A549 (cell line): Measurements from ENCODE around the gene ACTG1. TPM values are rescaled to one million over a fixed set of nuclear protein-coding genes. Genes with fewer than 3 reads are reported as not detected.
A peak's percentile ranks its signal among the peaks of the same experiment; 100 is the strongest.

Experiments used
- ATAC-seq, 2 experiments: fragments of 200-7000 bp in 1 of 2; fragments of >200 bp in 1 of 2; cut with Nextera tagmentation in 1 of 2; cut with Tn5 transposase in 1 of 2; 3 replicates each; pipeline versions ENCODE4 v1.8.0 to v1.9.1; 2018 to 2020; ENCODE audit warnings: mild to moderate bottlenecking in 1 of 2, moderate library complexity in 1 of 2
- CTCF ChIA-PET: fragments of 300-600 bp; sonication (Branson Sonifier 250); formaldehyde crosslinking; extraction: SDS; loops from one replicate; lab custom pipeline; 2021; ENCODE audit warnings: antibody characterized with exemption, inconsistent platforms; lab: Yijun Ruan, JAX
- POLR2A ChIA-PET: fragments of 350-600 bp; formaldehyde crosslinking; extraction: SDS; loops from one replicate; lab custom pipeline; 2021; ENCODE audit warnings: antibody characterized with exemption, inconsistent platforms; lab: Yijun Ruan, JAX
- DNase-seq, 2 experiments: peaks; one replicate each; pipeline versions ENCODE4 v3.0.0 to v3.0.0-alpha.2; 2011 to 2016; ENCODE audit warnings: low read depth in 1 of 2, low spot score in 1 of 2
- FAIRE-seq: peaks from 2 replicates; lab custom pipeline; 2011; peaks lifted over from hg19 to GRCh38; lab: Jason Lieb, UNC
- H3K27ac ChIP-seq, 2 experiments: fragments of >200 bp; sonication (Bioruptor Twin); formaldehyde crosslinking; 3 replicates each; pipeline ENCODE4 v1.5.1; 2016 to 2017
- H3K4me1 ChIP-seq: fragments of >200 bp; sonication (Bioruptor Twin); formaldehyde crosslinking; 3 replicates; pipeline ENCODE4 v1.6.1; 2016
- H3K4me2 ChIP-seq: fragments of >200 bp; sonication (Bioruptor Twin); formaldehyde crosslinking; 3 replicates; pipeline ENCODE4 v1.6.1; 2016
- H3K4me3 ChIP-seq: fragments of >200 bp; sonication (Bioruptor Twin); formaldehyde crosslinking; 3 replicates; pipeline ENCODE4 v1.5.1; 2016
- H3K9me3 ChIP-seq: fragments of >200 bp; sonication (Bioruptor Twin); formaldehyde crosslinking; 3 replicates; pipeline ENCODE4 v1.6.1; 2016
- BHLHE40 ChIP-seq: IDR thresholded peaks from 2 replicates; pipeline ENCODE4 v1.6.1; 2012; ENCODE audit warnings: low read depth, low read length, inconsistent platforms
- CBX8 ChIP-seq: fragments of 200-600 bp; sonication (generic); IDR thresholded peaks from 2 replicates; pipeline ENCODE4 v1.6.1; 2016
- CHD2 ChIP-seq: fragments of 150-350 bp; IDR thresholded peaks from 2 replicates; pipeline ENCODE4 v1.6.1; 2014; ENCODE audit warnings: low read length; ENCODE audit not compliant: partially characterized antibody
- CHD4 ChIP-seq: fragments of 200-600 bp; sonication (generic); IDR thresholded peaks from 2 replicates; pipeline ENCODE4 v1.6.1; 2016; ENCODE audit warnings: antibody characterized with exemption, mild to moderate bottlenecking, borderline replicate concordance
- FOSB ChIP-seq: fragments of 250-450 bp; sonication (Bioruptor Pico); IDR thresholded peaks from 2 replicates; pipeline ENCODE4 v1.5.0; 2020; ENCODE audit warnings: mild to moderate bottlenecking, moderate library complexity
- FOXS1 ChIP-seq: fragments of 250-450 bp; sonication (Bioruptor Pico); IDR thresholded peaks from 2 replicates; pipeline ENCODE4 v1.5.0; 2020; ENCODE audit warnings: mild to moderate bottlenecking, moderate library complexity
- GATA3 ChIP-seq: IDR thresholded peaks from 2 replicates; pipeline ENCODE4 v1.6.1; 2012; ENCODE audit warnings: borderline replicate concordance
- HOXB13 ChIP-seq: fragments of 250-450 bp; sonication (Bioruptor Pico); IDR thresholded peaks from 2 replicates; pipeline ENCODE4 v1.5.0; 2020; ENCODE audit warnings: low read depth, mild to moderate bottlenecking, moderate library complexity
- KDM1A ChIP-seq: fragments of 200-600 bp; sonication (generic); IDR thresholded peaks from 2 replicates; pipeline ENCODE4 v1.6.1; 2016; ENCODE audit warnings: low read depth, mild to moderate bottlenecking
- MYC ChIP-seq: IDR thresholded peaks from 2 replicates; pipeline ENCODE4 v1.6.1; 2012; ENCODE audit warnings: mild to moderate bottlenecking, inconsistent platforms, low read length, improper control_type of control experiment, borderline replicate concordance
- NFE2L2 ChIP-seq: fragments of 150-350 bp; conservative IDR thresholded peaks from 2 replicates; pipeline ENCODE4 v1.6.1; 2014; ENCODE audit warnings: low read length
- NPAS2 ChIP-seq: fragments of 250-450 bp; sonication (Bioruptor Pico); IDR thresholded peaks from 2 replicates; pipeline ENCODE4 v1.8.0; 2022; ENCODE audit warnings: mild to moderate bottlenecking, moderate library complexity, borderline replicate concordance
- POLR2A ChIP-seq: IDR thresholded peaks from 2 replicates; pipeline ENCODE4 v1.6.1; 2012; ENCODE audit warnings: mild to moderate bottlenecking, low read length
- RAD21 ChIP-seq, 2 experiments: fragments of >200 bp in 1 of 2; sonication (Bioruptor Twin) in 1 of 2; formaldehyde crosslinking in 1 of 2; IDR thresholded peaks in 1 of 2; conservative IDR thresholded peaks in 1 of 2; 2 replicates in 1 of 2; 3 replicates in 1 of 2; pipeline ENCODE4 v1.6.1; 2012 to 2018; ENCODE audit warnings: inconsistent platforms in 1 of 2
- RNF2 ChIP-seq: fragments of 200-600 bp; sonication (generic); IDR thresholded peaks from 2 replicates; pipeline ENCODE4 v1.6.1; 2016; ENCODE audit warnings: low read depth, mild to moderate bottlenecking, antibody characterized with exemption, moderate library complexity, borderline replicate concordance
- SMC3 ChIP-seq: fragments of >200 bp; sonication (Bioruptor Twin); formaldehyde crosslinking; IDR thresholded peaks from 3 replicates; pipeline ENCODE4 v1.6.1; 2018; ENCODE audit warnings: inconsistent platforms
- TP53 ChIP-seq: fragments of 250-450 bp; sonication (Bioruptor Pico); IDR thresholded peaks from 2 replicates; pipeline ENCODE4 v1.5.0; 2021; ENCODE audit warnings: mild to moderate bottlenecking, moderate library complexity
- ZNF302 ChIP-seq: fragments of 250-450 bp; sonication (Bioruptor Pico); IDR thresholded peaks from 2 replicates; pipeline ENCODE4 v1.9.0; 2021; ENCODE audit warnings: inconsistent platforms, mild to moderate bottlenecking, moderate library complexity
- ZSCAN20 ChIP-seq: fragments of 250-450 bp; sonication (Bioruptor Pico); IDR thresholded peaks from 2 replicates; pipeline ENCODE4 v1.8.0; 2022; ENCODE audit warnings: mild to moderate bottlenecking, moderate library complexity
- WGBS: methylation state at CpG from one replicate; pipeline ENCODE4 v1.1.6; 2017; ENCODE audit errors: missing lambda C conversion rate; 5-methylcytosine and 5-hydroxymethylcytosine counted together
- polyA plus RNA-seq, 4 experiments: library from polyadenylated mRNA; depleted of rRNA in 3 of 4; stranded (reverse); fragments of >200 nt; fragmentation: RNase III in 1 of 4; extraction: RNeasy Plus Mini Kit Qiagen cat#74134 plus additional on column Dnase treatment in 1 of 4; gene quantifications; 2 replicates in 3 of 4; 3 replicates in 1 of 4; pipeline ENCODE4 v1.2.3, GENCODE V29; 2011 to 2017
- TF ChIP-seq, protein P1 (sequence below): IDR thresholded peaks from 2 replicates; pipeline ENCODE4 v1.6.1; 2012
- TF ChIP-seq, protein P2 (sequence below): fragments of 450-650 bp; IDR thresholded peaks from 2 replicates; pipeline ENCODE4 v1.6.1; 2014; ENCODE audit warnings: antibody characterized with exemption

ACTG1 gene
- polyA plus RNA-seq, 2 of the 4 experiments (the other 2 are of a cell fraction) = 2,042 to 7,263 TPM

DNA sequence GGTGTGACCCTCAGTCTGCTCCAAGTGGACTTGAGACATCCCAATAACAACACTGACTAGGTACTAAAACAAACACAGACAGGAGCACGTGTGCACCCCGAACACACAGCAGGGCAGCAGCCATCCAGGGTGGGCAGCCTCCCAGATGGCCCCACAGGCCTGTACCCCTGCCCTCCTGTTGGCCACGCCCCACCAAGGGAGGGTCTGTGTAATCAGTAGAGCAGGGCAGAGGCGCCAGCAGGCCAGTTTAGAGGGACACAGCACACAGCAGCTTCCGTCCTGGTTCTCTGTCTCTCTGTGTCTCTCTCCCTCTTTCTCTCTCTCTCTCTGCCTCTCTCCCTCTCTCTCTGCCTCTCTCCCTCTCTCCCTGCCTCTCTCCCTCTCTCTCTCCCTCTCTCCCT lies 21.4 kb downstream of the ACTG1 start:
- ChIA-PET CTCF (interaction anchor here (1.0 to 2.1 kb wide), 7 partner anchors 9 to 238 kb away, joined by 3 to 7 read pairs (median 4); no protein-coding TSS in a partner anchor), POLR2A (interaction anchor here (0.9 to 1.2 kb wide), 2 partner anchors 72 to 182 kb away, joined by 4 to 10 read pairs; no protein-coding TSS in a partner anchor)
- peak overlapping the region; percentile 14 to 97; a peak in 4 of 6 replicates for H3K27ac ChIP-seq
- peaks cover 37% of the 10 kb centered on the region for H3K4me1 ChIP-seq
- WGBS = 5% methylated on average over 5 of the region's 5 CpGs
- peak in 1 of 2 experiments; percentile 60 for DNase-seq
- no peak overlapping the region for H3K4me3 ChIP-seq
- TF ChIP-seq, protein P1, sequence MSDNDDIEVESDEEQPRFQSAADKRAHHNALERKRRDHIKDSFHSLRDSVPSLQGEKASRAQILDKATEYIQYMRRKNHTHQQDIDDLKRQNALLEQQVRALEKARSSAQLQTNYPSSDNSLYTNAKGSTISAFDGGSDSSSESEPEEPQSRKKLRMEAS = no peak
- TF ChIP-seq, protein P2, sequence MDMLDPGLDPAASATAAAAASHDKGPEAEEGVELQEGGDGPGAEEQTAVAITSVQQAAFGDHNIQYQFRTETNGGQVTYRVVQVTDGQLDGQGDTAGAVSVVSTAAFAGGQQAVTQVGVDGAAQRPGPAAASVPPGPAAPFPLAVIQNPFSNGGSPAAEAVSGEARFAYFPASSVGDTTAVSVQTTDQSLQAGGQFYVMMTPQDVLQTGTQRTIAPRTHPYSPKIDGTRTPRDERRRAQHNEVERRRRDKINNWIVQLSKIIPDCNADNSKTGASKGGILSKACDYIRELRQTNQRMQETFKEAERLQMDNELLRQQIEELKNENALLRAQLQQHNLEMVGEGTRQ = peak; percentile 38; the same call in 1 of the 2 replicates
- peak overlapping the region; percentile 48 for H3K4me2 ChIP-seq
- no peaks in the 10 kb centered on the region for H3K9me3 ChIP-seq
- ATAC-seq = peak; percentile 20 to 55; a peak in 4 of 6 replicates
- FAIRE-seq = no peak

DNA sequence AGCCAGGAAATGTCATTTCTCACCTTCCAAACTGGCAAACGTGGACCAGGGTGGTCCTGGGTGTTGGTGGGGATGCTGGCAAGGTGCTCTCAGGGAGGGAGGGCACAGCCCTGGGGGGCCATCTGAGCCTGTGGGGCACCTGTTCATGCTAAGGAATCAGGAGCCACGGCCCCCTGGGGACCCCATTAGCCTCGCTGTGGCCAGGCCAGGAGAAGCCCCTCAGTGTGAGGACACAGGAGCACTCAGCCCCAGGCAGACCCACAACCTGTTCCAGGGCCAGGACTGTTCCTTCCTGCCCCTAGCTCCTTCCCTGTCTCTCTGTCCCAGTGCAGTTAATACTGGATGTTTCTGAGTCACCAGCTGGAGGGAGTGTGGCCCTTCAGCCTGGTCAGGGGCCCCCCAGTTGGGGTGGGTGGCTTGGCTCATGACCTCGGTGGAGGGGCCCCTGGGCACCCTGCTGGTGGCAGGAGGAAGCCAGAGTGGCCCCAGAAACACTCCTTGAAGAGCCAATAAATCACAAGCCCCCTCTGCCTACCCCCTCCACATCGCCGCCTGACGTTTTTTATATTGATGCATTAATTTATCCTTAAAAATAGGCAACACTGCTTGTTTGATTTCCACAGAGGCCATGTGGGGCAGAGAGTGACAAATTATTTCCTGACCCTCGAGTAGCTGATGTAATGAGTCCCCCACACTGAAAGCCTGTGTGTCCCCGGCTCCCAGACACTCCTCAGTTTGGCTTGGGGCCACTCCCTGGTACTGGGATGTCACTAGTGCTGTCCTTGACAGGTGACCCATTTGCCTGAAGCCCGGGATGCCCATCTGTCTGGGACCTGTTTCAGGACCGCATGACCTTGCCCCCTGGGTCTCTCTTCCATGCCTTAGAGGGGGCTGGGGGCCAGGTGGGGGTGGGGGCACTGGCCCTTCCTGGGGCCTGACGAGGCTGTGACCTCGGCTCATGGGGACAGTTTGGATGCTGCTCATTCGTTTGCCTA lies 22.3 kb downstream of the ACTG1 start:
- ChIA-PET POLR2A (interaction anchor here (1.1 to 2.3 kb wide), 4 partner anchors 17 to 181 kb away, joined by 3 to 16 read pairs (median 4); partner anchors contain the start of gene BAHCC1), CTCF (interaction anchor here (0.7 to 2.1 kb wide), 11 partner anchors 8 to 396 kb away, joined by 3 to 9 read pairs (median 4); no protein-coding TSS in a partner anchor)
- peak overlapping the region; percentile 14 to 97; a peak in 3 of 6 replicates for H3K27ac ChIP-seq
- H3K9me3 ChIP-seq = no peaks in the 10 kb centered on the region
- FAIRE-seq (no peak), ATAC-seq (0 out of 6 replicates have a peak, but pooled peaks of 1 of the 2 experiments have one; percentile 1), DNase-seq (no peak)
- TF ChIP-seq ZSCAN20 (CRISPR knock-in tag) (no peak), KDM1A (no peak), CHD2 (no peak), FOSB (CRISPR knock-in tag) (no peak), NPAS2 (no peak), SMC3 (no peak), MYC (no peak), CHD4 (no peak), RAD21 (conservative IDR thresholded peaks at IDR 0.05 in 1 of 2, IDR thresholded peaks at IDR 0.05 in 1 of 2) (no peak), NFE2L2 (no peak), POLR2A (no peak), BHLHE40 (no peak), TP53 (CRISPR knock-in tag) (no peak), GATA3 (no peak), RNF2 (no peak), FOXS1 (no peak), CBX8 (no peak), HOXB13 (no peak), ZNF302 (CRISPR knock-in tag) (no peak)
- TF ChIP-seq, protein P1 = no peak
- WGBS = 60% methylated on average over 14 of the region's 14 CpGs
- peak overlapping the region; percentile 48 for H3K4me2 ChIP-seq
- no peak overlapping the region for H3K4me3 ChIP-seq
- H3K4me1 ChIP-seq = peaks cover 37% of the 10 kb centered on the region
